Measurements from ENCODE around the gene AATK.

GRCh38 chr17:81068411-81069134 lies 97.4 kb downstream of the AATK start:
- TF ChIP-seq NFIC (IDR thresholded peaks at IDR 0.05) (no peak), POLR2A (conservative IDR thresholded peaks at IDR 0.05) (no peak), FOXJ2 (tag; IDR thresholded peaks at IDR 0.05) (no peak), EP300 (IDR thresholded peaks at IDR 0.05; ENCODE audit: low read length) (no peak), ZBTB34 (CRISPR knock-in tag; IDR thresholded peaks at IDR 0.05) (no peak), MLX (CRISPR knock-in tag; conservative IDR thresholded peaks at IDR 0.05) (no peak), ZNF23 (CRISPR knock-in tag; IDR thresholded peaks at IDR 0.05) (no peak), ZBTB2 (IDR thresholded peaks at IDR 0.05) (no peak), HDAC2 (IDR thresholded peaks at IDR 0.05) (no peak), AFF1 (IDR thresholded peaks at IDR 0.05; ENCODE audit: low read depth in 1 of 2, partially characterized antibody in 2 of 2) (no peak), TBL1XR1 (IDR thresholded peaks at IDR 0.05; ENCODE audit: low read length in 2 of 2) (no peak), TAF1 (IDR thresholded peaks at IDR 0.05; ENCODE audit: control insufficient read depth, extremely low read depth, insufficient read depth, low read length, severe bottlenecking) (no peak), BDP1 (IDR thresholded peaks at IDR 0.05; ENCODE audit: insufficient read depth, insufficient read length) (no peak)
